HG02943 (cell line): ENCODE data around the gene DCXR.

ENCODE experiments used
- ATAC-seq: cut with Tn5 transposase; IDR thresholded peaks from one replicate; pipeline ENCODE4 v1.9.1; 2021; ENCODE audit warnings: mild to moderate bottlenecking, low read depth, moderate library complexity; ENCODE audit not compliant: unreplicated experiment

The DCXR gene

DNA sequence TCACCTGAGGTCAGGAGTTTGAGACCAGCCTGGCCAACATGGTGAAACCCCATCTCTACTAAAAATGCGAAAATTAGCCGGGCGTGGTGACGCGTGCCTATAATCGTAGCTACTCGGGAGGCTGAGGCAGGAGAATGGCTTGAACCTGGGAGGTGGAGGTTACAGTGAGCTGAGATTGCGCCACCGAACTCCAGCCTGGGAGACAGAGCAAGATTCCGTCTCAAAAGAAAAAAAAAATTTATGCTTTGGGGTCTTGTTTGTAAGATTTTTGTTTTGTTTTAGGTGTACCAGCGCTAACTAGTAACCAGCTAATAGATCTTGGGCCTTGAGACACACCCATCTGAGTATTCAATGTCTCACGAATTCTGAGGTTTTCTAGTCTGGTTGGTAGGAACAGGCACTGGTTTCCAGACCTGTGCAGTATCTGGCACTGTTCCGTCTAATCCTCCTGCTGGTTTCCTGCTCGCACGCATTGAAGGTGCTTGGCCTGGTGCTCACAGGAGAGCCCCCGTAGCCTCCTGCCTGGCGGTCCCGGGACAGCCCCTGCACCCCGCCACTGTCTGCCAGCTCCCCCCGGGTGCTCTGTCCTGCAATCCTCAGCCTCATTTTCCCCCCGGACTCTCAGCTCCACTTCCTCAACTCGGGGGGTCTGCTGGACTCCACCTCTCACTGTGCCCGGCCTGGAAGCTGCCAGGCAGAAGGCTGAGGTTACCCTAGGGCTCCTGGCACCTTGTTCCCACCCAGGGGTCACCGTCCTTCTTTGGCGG lies 38.7 kb upstream of the DCXR start:
- no peak for ATAC-seq

DNA sequence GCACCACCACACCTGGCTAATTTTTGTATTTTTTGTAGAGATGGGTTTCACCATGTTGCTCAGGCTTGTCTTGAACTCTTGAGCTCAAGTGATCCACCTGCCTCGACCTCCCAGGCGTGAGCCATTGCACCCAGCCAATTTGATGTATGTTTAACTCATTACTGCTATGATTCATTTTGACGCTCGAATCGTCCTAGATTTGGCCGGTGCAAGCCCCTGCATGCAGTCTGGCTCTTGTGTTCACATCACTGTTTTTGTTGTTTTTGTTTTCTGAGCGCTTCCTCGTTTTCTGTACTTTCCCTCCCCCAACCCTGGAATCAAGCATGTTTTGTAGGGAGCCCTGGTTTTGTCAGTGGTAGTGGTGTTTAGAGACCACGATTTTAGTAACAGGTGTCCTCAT lies 35.9 kb upstream of the DCXR start:
- ATAC-seq, result no peak

DNA sequence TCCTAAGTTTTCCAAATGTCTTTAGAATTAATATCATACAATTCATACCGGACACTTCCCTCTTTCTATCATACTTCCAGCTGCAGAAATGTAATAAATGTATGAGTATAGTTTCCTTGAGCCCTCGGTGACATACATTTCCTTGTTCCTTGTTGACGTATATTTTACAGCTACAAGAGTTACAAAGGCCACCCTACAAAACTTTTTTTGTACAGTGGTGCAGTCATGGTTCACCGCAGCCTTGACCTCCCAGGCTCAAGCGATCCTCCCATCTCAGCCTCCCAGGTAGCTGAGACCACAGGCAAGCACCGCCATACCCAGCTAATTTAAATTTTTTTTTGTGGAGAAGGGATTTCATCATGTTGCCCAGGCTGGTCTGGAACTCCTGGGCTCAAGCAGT lies 35.3 kb upstream of the DCXR start:
- ATAC-seq, result no peak

DNA sequence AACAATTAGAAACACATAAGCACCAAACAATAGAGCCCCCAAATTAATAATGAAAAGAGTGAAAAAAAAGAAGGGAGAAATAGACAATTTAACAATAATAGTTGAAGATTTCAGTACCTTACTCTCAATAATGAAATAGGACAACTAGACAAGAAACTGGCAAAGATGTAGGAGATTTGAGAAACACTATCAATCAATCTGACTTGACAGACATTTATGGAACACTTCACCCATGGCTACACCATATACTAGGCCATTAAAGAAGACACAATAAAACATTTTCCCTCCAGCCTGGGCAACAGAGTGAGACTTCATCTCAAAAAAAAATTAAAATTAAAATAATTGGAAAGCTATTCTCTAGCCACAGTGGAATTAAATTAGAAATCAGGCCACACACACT lies 33.1 kb upstream of the DCXR start:
- no peak for ATAC-seq

DNA sequence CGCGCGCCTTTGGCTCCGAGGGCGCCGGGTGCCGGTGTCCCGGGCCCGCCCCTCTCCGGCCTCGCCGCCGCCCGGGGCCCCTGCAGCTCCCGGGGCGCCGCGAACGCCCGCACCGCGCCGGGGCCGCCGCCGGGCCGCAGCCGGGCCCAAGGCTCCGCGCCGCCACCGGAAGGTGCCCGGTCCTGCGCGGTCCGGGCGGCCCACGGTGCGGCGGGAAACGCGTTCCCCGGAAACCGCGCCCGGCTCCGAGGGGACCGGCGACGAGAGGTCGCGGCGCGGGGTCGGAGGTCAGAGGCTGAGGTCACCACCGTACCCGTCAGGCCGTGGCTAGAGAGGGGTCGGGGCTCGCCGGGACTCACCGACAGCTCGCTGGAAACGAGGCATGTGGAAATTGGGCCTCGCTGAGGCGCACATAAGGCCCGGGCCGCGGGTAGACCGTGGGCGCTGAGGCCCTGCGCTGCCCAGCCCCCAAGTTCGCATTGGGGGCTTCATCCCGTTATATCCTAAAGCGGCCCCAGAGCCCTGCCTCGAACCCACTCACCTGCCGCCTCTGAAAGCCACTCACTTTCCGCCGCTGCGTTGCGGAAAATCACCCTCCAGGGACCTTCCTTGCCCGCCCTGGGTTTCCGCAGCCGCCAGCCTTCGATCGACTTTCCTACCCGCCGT lies 28.3 kb upstream of the DCXR start, which contains the start of gene DUS1L:
Gene DUS1L (minus strand): TSS at position 167 of the 666 bp plus-strand sequence. CDS start 745 bp downstream, outside the sequence.
- no peak for ATAC-seq

DNA sequence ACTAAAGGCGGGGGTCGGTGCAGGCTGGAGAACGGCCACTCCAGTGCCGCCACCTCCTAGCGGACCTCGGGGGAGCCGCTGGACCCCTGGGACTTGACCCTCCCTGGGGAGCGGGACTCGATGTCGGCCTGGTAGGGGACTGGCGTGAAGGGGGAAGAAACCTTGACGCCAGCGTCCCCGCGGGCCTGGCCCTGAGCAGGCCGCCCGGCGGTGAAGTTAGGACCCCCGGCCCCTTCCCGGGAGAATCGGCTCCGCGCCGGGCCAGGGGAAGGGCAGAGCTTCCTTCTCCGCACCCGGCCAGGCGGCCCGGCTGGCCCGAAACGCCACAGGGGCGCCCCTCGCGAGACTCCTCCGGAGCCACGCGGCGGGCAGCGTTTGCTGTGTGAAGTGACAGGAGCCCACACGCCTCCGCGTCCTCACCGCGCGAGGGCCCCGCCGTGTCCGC lies 27.7 kb upstream of the DCXR start:
- ATAC-seq, result no peak

DNA sequence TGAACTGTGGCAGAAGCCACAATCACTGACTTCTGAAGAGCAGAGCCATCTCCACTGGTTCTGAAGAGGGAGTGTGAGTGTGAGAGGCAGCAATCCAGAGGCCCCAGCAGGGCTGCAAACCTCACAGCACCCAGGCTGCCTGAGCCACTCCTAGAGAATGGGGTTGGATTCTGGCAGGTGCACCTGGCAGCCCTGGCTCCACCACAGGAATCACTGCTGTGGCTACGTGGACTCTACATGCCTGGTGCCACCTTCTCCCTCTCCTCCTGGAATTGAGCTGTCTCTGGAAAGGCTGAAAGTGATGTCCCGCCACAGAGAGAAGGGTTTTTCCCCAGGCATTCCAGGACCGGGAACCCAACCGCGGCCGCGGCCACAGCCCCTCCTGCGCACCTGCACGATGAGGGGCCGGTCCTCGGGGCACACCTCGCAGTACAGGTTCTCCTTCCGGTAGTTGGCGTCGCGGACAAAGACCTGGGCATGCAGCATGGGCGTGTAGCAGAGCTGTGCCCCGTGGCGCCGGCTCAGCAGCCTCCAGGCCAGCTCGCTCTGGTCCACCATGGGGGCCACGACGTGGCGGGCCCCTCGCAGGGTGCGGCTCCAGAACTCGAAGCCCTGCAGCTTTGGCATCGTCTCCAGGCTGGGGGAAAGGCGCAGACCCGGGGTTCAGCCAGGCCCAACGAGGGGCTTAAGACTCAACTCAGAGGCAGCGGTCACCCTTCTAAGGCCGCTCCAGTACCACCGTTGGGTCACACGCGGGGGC lies 27.1 kb upstream of the DCXR start:
- ATAC-seq, result no peak

DNA sequence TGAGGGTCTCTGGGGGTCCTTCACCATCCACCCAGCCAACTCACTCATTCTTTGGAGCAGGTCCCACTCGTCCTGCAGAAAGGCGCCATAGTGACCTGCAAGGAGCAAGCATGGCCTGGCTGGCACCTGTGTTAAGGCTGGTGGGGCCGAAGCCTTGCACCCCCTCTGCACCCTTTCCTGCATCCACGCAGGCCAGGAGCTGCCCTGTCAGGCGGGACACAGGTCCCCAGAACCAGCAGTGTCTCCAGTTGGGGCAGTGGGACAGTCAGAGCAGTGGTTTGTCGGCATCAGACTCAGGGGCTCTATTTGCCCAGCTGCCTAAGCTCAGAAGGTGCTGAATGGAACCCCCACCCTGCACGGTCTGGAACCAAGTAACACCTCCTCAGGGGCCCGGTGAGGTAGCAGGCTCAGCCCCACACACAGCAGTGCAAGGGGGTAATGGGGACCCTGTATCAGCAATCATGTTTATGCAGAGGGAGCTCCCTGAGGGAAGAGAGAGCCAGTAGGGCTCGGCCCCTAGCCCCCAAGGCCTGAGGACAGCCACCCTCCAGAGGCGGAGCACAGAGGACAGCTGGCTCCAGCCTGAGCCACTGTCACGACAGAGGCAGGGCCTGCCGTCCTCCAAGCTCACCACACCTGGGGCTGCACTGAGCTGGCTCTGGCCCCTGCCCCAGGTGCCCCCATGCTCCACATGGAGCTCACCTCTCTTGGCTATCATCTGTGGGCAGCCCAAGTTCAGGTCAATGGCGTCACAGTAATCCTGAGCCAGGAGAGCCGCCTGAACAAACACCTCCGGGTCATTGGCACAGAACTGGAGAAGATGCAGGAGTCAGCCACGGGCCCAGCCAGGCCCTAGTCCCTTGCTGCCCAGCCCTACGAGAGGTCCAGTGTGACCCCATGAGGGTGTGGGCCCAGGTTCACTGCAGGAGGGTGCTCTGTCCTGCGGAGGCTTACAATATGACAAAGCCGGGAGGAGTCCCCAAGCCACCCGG lies 26.2 kb upstream of the DCXR start:
- no peak for ATAC-seq

DNA sequence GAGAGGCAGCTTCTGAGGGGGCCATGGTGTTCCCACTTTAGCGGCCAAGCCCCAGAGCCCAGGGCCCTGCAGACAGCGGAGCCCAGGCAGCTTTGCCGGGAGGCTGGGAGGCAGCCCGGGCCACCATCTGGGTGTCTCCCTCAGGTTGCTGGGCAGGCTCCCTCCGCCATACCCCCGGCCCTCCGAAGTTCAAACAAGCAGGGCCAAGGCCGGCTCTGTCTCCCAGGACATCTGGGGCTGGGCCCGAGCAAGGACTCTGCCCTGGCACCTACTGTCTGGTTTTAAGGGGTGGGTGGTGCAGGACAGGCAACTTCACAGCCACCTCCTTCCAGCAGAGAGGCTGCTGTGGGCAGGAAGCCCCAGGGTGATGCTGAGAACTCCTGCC lies 25.5 kb upstream of the DCXR start:
- no peak for ATAC-seq

DNA sequence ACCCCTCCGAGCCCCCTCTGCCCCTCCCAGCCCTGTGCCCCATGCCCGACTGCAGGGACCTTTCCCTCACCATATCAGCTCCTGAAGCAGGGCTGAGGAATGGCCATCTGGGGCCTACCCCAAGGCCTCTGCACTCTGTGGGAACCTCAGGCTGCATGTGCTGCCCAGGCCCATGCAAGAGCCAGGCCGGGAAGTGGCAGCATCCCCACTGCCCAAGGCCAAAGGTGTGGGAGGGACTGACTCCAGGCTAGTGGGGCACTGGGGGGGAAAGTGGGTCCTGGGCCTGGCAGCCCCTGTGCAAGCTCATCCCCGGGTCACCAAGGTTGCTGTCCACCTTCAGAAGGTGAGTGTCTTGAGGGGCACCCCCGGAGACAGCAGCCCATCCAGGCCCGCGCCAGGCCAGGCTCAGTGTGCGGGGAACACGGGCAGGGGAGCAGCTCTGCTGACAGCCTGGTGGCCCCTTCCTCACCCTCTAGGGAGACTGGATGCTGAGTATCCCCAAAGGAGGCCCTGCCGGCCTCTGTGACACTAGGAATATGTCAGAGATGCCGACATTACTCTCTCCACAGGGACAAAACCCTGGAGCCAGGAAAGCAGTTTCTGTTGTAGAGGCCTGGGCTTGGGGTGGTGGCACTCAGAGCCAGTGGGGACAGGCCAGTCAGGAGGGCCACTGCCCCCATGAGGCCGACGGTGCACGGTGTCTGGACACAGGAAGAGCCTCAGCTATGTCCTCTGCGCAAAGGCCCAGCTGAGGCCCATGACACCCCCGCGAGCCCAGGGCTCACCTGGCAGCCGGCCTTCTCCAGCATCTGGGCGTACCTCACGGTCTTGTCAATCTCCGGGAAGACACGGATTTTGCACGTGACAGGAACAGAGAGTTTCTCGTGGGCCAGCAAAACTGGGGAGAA lies 24.8 kb upstream of the DCXR start:
- ATAC-seq, result no peak

DNA sequence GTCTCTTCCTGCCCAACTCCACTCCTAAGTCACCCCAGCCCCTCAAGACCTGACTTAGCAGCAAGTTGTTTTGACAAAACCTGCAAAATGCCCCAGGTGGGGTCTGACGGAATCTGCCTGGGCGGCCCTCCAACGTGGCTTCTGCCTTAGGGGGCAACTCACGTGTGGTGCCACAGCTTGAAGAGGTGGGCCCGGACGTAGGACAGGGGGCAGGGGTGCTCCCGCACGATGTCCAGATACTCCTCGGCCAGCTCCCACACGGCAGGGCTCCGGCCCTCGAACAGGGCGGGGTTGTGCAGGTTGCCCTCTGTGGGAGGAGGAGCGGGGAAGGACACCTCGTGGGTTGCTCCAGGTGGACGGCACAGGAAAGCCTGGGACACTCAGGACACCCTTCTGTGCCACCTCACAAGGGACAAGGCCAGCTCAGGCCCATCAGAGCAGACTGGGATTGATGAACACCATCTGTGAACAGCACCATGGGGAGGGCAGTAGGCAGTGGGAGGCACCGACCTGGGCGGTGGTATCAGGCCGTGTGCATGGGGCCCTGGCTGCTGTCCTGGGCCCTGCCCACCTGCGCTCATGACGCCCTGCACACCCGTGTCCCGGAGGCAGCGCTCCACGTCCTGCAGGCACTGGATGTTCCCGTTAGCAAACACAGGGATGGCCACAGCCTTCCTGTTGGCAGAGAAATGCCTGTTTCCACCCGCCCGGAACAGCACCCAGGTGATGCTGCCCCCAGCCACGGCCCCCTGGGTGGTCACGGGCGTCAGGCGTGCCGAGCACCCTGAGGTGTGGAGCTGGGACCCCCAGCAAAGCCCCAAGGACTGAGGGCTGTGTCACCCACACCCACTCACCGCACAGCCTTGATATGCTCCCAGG lies 23.8 kb upstream of the DCXR start:
- ATAC-seq, result no peak

DNA sequence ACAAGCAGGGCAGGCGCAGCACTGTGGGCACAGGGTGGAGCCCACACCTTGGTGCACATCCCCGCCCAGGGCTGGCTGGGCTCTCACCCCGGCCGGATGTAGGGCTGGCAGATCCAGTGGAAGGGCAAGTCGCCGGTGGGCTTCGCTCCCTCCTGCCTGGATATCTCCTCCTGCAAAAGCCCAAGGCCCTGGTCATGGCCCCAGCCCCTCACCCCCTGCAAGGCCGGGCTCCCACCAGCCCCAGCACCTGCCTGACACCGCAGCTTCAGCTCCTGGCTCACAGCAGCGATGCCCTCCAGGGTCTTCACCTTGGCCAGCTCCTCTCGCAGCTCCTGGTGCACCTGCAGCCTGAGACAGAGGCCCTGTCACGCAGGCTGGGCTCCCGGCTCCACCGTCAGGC lies 23.1 kb upstream of the DCXR start:
- no peak for ATAC-seq

DNA sequence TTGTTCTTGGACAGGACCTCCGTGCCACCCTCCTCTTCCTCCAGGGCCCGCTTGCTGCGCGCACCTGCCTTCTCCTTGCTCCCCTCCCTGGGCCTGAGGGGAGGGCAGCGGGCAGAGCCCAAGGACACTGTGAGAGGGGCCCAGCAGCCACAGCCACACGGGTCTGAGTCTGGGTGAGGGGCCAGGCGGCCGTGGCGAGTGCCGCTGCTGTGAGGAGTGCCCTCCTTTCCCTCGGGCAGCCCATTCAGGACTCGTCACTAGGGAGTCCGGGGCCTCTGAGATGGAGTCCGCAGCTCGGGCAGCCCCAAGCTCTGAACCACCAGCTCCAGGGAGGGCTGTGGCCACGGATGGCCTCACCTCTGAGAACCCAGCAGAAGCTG lies 22.5 kb upstream of the DCXR start:
- no peak for ATAC-seq

DNA sequence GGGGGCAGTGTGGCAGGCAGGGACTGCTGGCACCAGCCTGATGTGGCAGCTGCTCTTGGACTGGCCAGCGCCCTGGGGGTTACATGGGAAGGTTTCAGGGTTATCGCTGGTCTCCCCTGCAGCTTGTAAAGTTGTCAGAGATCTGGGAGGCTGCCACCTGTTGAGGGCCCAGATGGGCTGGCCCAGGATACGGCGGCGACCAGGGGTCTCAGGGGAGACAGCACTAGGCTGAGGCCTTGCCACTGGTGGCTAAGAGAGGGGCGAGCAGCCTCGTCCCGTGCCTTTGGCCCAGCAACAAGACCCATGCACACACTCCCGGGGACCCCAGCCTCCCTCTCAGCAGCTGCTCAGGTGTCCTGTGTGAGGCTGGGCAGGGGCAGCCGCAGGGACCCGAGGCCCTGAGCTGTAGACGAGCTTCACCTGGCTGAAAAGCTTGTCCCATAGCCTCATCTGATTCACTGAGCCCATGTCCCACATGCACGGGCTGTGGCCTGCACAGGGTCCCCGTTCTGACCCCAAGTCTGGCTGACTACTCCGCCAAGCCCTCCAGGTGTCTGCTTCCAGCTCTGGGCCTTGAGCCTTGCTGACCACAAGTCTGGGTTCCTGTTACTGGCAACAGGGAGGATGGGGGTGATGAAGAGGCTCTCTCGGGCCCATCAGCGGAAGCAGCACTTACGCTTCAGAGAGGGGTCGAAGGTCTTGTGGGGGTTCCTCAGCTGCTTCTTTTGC lies 21.9 kb upstream of the DCXR start:
- no peak for ATAC-seq

DNA sequence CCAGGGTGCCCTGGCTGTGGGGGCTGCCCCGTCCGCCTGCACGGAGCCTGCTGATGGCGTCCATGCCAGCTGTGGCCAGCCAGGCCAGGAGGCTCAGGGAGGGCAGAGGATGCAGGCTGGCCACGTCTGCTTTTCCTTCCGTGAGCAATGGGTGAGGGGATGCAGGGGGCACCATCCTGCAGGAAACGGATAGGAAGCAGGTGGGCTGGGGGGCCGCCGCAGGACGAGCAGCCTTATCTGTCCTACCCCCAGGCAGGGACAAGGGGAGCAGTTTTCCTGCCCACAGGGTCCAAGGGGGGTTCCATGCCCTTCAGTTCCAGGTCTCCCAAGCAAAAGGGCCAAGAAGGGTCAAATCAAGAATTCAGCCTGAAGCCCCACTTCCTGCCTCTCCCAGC lies 21.4 kb upstream of the DCXR start:
- ATAC-seq, result no peak

DNA sequence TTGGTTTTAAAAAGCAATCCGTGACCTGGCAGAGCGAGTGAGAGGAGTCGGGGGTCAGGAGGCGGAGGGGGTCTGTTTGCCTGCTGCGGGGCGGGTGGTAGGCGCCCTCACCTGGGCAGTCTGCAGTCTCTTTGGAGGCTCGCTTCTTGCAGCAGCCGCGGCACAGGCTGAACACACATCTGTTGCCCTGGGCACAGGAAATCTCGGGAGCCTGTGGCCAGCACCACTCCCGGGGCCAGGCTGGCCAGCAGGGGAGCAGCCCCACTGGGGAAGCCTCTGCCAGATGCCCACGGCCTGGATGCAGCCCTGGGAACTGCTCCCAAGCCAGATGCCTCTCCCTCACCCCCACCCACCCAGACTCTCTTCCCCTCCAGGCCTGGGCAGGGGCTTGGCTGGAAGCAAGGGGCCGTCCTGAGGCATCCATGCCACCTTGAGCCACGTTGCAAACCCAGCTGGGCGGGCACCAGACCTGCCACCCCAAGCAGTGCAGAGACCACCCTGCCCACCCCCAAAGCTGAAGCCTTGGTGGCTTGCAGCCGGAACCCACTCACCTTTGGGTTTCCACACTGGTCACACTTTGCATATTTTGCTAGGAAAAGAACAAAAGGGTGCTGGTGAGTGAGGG lies 20.8 kb upstream of the DCXR start:
- ATAC-seq, result no peak
